OCI-LY3 (cell line): ENCODE measurements around the gene PARD3B.

Experiments used
- H2AFZ ChIP-seq: fragments of 200-600, 300-600 bp; shearing (Covaris generic); 2 replicates; pipeline ENCODE4 v1.6.0; 2014; ENCODE audit warnings: antibody characterized with exemption, low read depth, low read length
- H3K27ac ChIP-seq: fragments of 200-600, 300-600 bp; sonication (generic); 2 replicates; pipeline ENCODE4 v1.5.1; 2014; ENCODE audit warnings: mild to moderate bottlenecking, low read length, moderate library complexity, mixed read lengths
- H3K27me3 ChIP-seq: fragments of 200-600, 300-600 bp; sonication (generic); 2 replicates; pipeline ENCODE4 v1.6.1; 2014; ENCODE audit warnings: low read depth, low read length, mixed read lengths
- H3K36me3 ChIP-seq: fragments of 200-600, 300-600 bp; sonication (generic); replicated peaks from 2 replicates; pipeline ENCODE3; 2014; ENCODE audit warnings: low read depth, low read length, mixed read lengths
- H3K4me1 ChIP-seq: fragments of 300-600, 200-600 bp; sonication (generic); 2 replicates; pipeline ENCODE4 v1.6.1; 2014; ENCODE audit warnings: low read length, mixed read lengths
- H3K4me2 ChIP-seq: fragments of 200-600, 300-600 bp; sonication (generic); 2 replicates; pipeline ENCODE4 v1.6.1; 2014; ENCODE audit warnings: low read length, mixed read lengths
- H3K4me3 ChIP-seq: fragments of 300-600, 200-600 bp; sonication (generic); 2 replicates; pipeline ENCODE4 v1.5.1; 2014; ENCODE audit warnings: antibody characterized with exemption, mild to moderate bottlenecking, low read length, moderate library complexity
- H3K79me2 ChIP-seq: fragments of 300-600, 200-600 bp; shearing (Covaris generic); 2 replicates; pipeline ENCODE4 v1.6.1; 2014; ENCODE audit warnings: mild to moderate bottlenecking, low read length, mixed read lengths
- H3K9ac ChIP-seq: fragments of 300-600, 200-600 bp; shearing (Covaris generic); 2 replicates; pipeline ENCODE4 v1.6.0; 2014; ENCODE audit warnings: mild to moderate bottlenecking, low read length, moderate library complexity
- H3K9me3 ChIP-seq: fragments of 200-600, 300-600 bp; shearing (Covaris generic); 2 replicates; pipeline ENCODE4 v1.6.1; 2014; ENCODE audit warnings: low read length, mixed read lengths; ENCODE audit not compliant: insufficient read depth
- H4K20me1 ChIP-seq: fragments of 200-600, 300-600 bp; sonication (generic); 2 replicates; pipeline ENCODE4 v1.6.1; 2016; ENCODE audit warnings: low read length, mixed read lengths; ENCODE audit not compliant: insufficient read depth
- EZH2phosphoT487 ChIP-seq: fragments of 200-600 bp; shearing (Covaris generic); IDR thresholded peaks from 2 replicates; pipeline ENCODE4 v1.6.1; 2018; ENCODE audit warnings: antibody characterized with exemption, mixed run types, low read depth
- TF ChIP-seq, protein P1 (sequence below): fragments of 200-600, 300-600 bp; sonication (generic); IDR thresholded peaks from 2 replicates; pipeline ENCODE4 v1.5.1; 2014; ENCODE audit warnings: antibody characterized with exemption, low read length, low read depth

Gene PARD3B

DNA sequence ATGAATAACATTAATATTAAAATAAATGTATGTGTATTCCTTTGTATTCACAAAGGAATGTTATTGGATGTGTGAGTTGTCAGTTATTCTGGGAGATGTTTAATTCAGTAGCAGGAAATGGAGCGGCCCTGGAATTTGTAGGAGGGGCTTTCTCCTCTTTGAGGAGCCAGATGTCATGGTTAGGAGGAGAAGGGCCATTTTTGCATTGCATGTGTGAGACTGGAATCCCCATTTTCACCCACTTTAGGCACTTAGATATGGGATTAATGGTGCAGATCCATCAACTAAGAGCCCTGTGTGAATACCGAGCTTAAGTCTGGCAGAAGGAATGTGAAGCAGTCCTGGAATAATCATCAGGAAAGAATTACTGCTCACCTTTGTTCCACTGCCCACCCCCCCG is 439.2 kb downstream of the PARD3B start:
- no peak overlapping the region for H3K4me3 ChIP-seq
- H4K20me1 ChIP-seq = no peaks in the 10 kb centered on the region
- H2AFZ ChIP-seq = no peak overlapping the region
- H3K27ac ChIP-seq = no peak overlapping the region
- TF ChIP-seq, protein P1, sequence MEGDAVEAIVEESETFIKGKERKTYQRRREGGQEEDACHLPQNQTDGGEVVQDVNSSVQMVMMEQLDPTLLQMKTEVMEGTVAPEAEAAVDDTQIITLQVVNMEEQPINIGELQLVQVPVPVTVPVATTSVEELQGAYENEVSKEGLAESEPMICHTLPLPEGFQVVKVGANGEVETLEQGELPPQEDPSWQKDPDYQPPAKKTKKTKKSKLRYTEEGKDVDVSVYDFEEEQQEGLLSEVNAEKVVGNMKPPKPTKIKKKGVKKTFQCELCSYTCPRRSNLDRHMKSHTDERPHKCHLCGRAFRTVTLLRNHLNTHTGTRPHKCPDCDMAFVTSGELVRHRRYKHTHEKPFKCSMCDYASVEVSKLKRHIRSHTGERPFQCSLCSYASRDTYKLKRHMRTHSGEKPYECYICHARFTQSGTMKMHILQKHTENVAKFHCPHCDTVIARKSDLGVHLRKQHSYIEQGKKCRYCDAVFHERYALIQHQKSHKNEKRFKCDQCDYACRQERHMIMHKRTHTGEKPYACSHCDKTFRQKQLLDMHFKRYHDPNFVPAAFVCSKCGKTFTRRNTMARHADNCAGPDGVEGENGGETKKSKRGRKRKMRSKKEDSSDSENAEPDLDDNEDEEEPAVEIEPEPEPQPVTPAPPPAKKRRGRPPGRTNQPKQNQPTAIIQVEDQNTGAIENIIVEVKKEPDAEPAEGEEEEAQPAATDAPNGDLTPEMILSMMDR = no peak
- H3K79me2 ChIP-seq = no peaks in the 10 kb centered on the region
- H3K4me1 ChIP-seq = no peaks in the 10 kb centered on the region
- no peak overlapping the region for H3K4me2 ChIP-seq
- no peak overlapping the region for H3K9ac ChIP-seq
- H3K36me3 ChIP-seq = no peaks in the 10 kb centered on the region
- H3K9me3 ChIP-seq = no peaks in the 10 kb centered on the region
- no peaks in the 10 kb centered on the region for H3K27me3 ChIP-seq

DNA sequence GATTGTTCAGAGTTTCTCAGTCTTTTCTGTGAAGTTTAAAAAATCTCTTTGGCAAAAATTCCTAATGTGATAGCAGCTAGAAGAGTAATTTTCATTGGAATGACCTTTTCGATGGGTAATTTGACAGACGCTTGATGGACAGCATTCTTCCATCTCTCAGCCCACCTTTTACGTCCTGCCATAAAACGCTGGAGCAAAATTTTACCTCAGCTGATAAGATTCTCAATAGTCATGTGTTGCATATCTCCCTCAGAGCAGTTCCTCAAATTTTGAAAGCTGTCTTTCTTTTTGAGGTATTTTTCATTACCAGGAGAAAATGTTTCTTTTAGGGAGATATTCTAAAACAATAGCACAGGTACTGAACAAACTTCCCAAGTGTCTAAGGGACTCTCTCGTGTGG is 441.4 kb downstream of the PARD3B start:
- Histone ChIP-seq H2AFZ (no peak overlapping the region), H3K79me2 (no peaks in the 10 kb centered on the region), H3K9me3 (no peaks in the 10 kb centered on the region), H4K20me1 (no peaks in the 10 kb centered on the region), H3K36me3 (no peaks in the 10 kb centered on the region), H3K27me3 (no peaks in the 10 kb centered on the region), H3K4me1 (no peaks in the 10 kb centered on the region), H3K4me3 (no peak overlapping the region), H3K9ac (no peak overlapping the region), H3K4me2 (no peak overlapping the region), H3K27ac (no peak overlapping the region)
- TF ChIP-seq, protein P1 = no peak
- no peak for TF ChIP-seq EZH2phosphoT487

DNA sequence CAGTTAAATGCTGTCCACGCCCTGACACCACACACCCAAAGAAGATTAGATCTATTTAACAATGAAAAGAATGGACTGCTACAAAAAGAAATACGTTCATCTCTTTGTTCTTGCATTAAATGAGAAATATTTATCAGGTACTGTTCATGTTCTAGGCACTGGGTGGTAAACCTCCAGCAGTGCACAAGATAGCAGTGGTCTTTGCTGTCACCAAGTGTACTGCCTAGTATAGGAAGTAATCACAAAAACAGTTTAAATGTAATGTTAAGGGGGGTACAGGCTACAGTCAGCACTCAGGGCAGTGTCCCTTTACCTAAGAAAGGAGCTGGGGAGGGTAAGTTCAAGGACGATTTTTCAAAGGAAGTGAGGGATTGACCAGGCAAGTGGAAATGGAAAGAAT is 443.6 kb downstream of the PARD3B start:
- TF ChIP-seq EZH2phosphoT487 = no peak
- no peaks in the 10 kb centered on the region for H3K27me3 ChIP-seq
- H2AFZ ChIP-seq = no peak overlapping the region
- no peaks in the 10 kb centered on the region for H4K20me1 ChIP-seq
- no peak overlapping the region for H3K27ac ChIP-seq
- H3K36me3 ChIP-seq = no peaks in the 10 kb centered on the region
- H3K9ac ChIP-seq = no peak overlapping the region
- H3K9me3 ChIP-seq = no peaks in the 10 kb centered on the region
- H3K79me2 ChIP-seq = no peaks in the 10 kb centered on the region
- H3K4me3 ChIP-seq = no peak overlapping the region
- H3K4me1 ChIP-seq = no peaks in the 10 kb centered on the region
- no peak overlapping the region for H3K4me2 ChIP-seq

- TF ChIP-seq, protein P1 = no peak
- no peak for TF ChIP-seq EZH2phosphoT487
- Histone ChIP-seq H3K4me1 (no peaks in the 10 kb centered on the region), H3K27ac (no peak overlapping the region), H3K36me3 (no peaks in the 10 kb centered on the region), H3K79me2 (no peaks in the 10 kb centered on the region), H4K20me1 (no peaks in the 10 kb centered on the region), H3K27me3 (no peaks in the 10 kb centered on the region), H3K4me2 (no peak overlapping the region), H3K4me3 (no peak overlapping the region), H3K9ac (no peak overlapping the region), H3K9me3 (no peaks in the 10 kb centered on the region), H2AFZ (no peak overlapping the region)
These were observed 444.6 kb downstream of the PARD3B start for GRCh38 chr2:204989877-204990276.
